ENCODE measurements around the gene PDXP. TPM values are rescaled to one million over a fixed set of nuclear protein-coding genes. Genes with fewer than 3 reads are reported as not detected.

The PDXP gene
- total and polyA plus RNA-seq, 2 of the 13 experiments (the other 11 are each of a cell fraction or from before 2014, with no cell fraction given), result 58.2 to 70.6 TPM

DNA sequence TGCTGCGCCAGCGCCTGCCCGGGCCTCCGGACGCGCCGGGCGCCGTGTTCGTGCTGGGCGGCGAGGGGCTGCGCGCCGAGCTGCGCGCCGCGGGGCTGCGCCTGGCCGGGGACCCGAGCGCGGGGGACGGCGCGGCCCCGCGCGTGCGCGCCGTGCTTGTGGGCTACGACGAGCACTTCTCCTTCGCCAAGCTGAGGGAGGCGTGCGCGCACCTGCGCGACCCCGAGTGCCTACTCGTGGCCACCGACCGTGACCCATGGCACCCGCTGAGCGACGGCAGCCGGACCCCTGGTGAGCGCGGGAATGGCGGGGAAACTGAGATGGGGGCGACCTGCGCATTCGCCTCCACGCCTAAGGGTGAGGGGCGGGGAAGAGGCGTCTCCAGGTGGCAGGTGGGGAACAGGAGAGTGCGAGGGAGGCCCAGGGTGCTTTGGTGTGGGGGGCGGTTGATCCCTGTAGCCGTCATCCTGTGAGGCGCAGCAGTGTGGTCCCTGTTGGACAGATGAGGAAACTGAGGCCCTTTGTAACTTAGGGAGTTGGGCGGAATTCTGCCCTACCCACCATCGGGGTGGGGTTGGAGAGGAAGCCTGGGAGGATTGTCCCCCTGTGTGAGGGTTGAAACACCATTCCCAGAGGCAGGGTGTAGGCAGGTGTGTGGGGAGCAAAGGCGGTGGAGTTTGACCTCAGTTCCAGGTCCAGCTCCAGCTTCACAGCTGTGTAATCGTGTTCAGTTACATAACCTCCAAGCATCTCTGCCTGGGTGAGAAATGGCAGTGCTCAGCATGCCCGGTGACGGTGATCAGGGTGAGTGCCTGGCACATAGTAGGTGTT is 758 bp downstream of the PDXP start (continued):
- TF ChIP-seq SOX6 (IDR thresholded peaks at IDR 0.05), result no peak
- TF ChIP-seq SOX6 (CRISPR knock-in tag; IDR thresholded peaks at IDR 0.05), result peak; percentile 78
- TF ChIP-seq ZMYM4 (CRISPR knock-in tag; IDR thresholded peaks at IDR 0.05), result peak; percentile 55; the same call in 1 of the 2 replicates
- no peak; the same call in 1 of the 2 replicates for TF ChIP-seq ZNF205 (CRISPR knock-in tag; IDR thresholded peaks at IDR 0.05)
- peak; percentile 37 for TF ChIP-seq RBM39 (IDR thresholded peaks at IDR 0.05; ENCODE audit: low read depth, low read length, poor library complexity, severe bottlenecking)
- TF ChIP-seq, protein P1, sequence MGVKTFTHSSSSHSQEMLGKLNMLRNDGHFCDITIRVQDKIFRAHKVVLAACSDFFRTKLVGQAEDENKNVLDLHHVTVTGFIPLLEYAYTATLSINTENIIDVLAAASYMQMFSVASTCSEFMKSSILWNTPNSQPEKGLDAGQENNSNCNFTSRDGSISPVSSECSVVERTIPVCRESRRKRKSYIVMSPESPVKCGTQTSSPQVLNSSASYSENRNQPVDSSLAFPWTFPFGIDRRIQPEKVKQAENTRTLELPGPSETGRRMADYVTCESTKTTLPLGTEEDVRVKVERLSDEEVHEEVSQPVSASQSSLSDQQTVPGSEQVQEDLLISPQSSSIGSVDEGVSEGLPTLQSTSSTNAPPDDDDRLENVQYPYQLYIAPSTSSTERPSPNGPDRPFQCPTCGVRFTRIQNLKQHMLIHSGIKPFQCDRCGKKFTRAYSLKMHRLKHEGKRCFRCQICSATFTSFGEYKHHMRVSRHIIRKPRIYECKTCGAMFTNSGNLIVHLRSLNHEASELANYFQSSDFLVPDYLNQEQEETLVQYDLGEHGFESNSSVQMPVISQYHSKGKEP (CRISPR knock-in tag; IDR thresholded peaks at IDR 0.05), result no peak
- TF ChIP-seq SIN3B (IDR thresholded peaks at IDR 0.05; ENCODE audit: low read length), result 0 out of 2 replicates have a peak, but pooled peaks have one; percentile 28
- no peak for TF ChIP-seq HNRNPUL1 (IDR thresholded peaks at IDR 0.05; ENCODE audit: low read depth, low read length)
- TF ChIP-seq LCORL (IDR thresholded peaks at IDR 0.05), result no peak
- TF ChIP-seq LCORL (CRISPR knock-in tag; IDR thresholded peaks at IDR 0.05), result peak; percentile 62; the same call in 1 of the 2 replicates
- TF ChIP-seq NONO (IDR thresholded peaks at IDR 0.05), result no peak
- TF ChIP-seq NONO (CRISPR knock-in tag; conservative IDR thresholded peaks at IDR 0.05), result peak; percentile 41
- TF ChIP-seq ZBTB1 (CRISPR knock-in tag; IDR thresholded peaks at IDR 0.05; ENCODE audit: borderline replicate concordance), result no peak
- peak; percentile 87 for TF ChIP-seq ZNF788 (CRISPR knock-in tag; IDR thresholded peaks at IDR 0.05; ENCODE audit: borderline replicate concordance)
- TF ChIP-seq ZFP36L2 (CRISPR knock-in tag; IDR thresholded peaks at IDR 0.05), result no peak
- peak; percentile 82 for TF ChIP-seq MED1 (CRISPR knock-in tag; IDR thresholded peaks at IDR 0.05)
- TF ChIP-seq KAT8 (CRISPR knock-in tag; IDR thresholded peaks at IDR 0.05), result peak; percentile 56; the same call in 1 of the 2 replicates
- no peak for TF ChIP-seq FOXM1 (CRISPR knock-in tag; IDR thresholded peaks at IDR 0.05)
- TF ChIP-seq ZNF20 (CRISPR knock-in tag; IDR thresholded peaks at IDR 0.05), result no peak
- no peak for TF ChIP-seq ATF7 (IDR thresholded peaks at IDR 0.05)
- TF ChIP-seq ATF7 (CRISPR knock-in tag; IDR thresholded peaks at IDR 0.05), result no peak
- peak; percentile 64 for TF ChIP-seq ZBTB7B (CRISPR knock-in tag; IDR thresholded peaks at IDR 0.05)
- 0 out of 2 replicates have a peak, but pooled peaks have one; percentile 34 for TF ChIP-seq TRIM24 (CRISPR knock-in tag; IDR thresholded peaks at IDR 0.05)
- TF ChIP-seq ZNF496 (CRISPR knock-in tag; IDR thresholded peaks at IDR 0.05; ENCODE audit: insufficient replicate concordance), result no peak
- 0 out of 2 replicates have a peak, but pooled peaks have one; percentile 29 for TF ChIP-seq ZNF343 (CRISPR knock-in tag; IDR thresholded peaks at IDR 0.05)
- TF ChIP-seq PAX8 (CRISPR knock-in tag; IDR thresholded peaks at IDR 0.05; ENCODE audit: borderline replicate concordance), result 0 out of 2 replicates have a peak, but pooled peaks have one; percentile 35
- TF ChIP-seq ESRRA (CRISPR knock-in tag; IDR thresholded peaks at IDR 0.05; ENCODE audit: low read depth), result peak; percentile 78; the same call in 1 of the 2 replicates
- TF ChIP-seq ZBTB42 (CRISPR knock-in tag; IDR thresholded peaks at IDR 0.05), result no peak
- peak; percentile 70; the same call in 1 of the 2 replicates for TF ChIP-seq ZNF746 (CRISPR knock-in tag; IDR thresholded peaks at IDR 0.05)
- TF ChIP-seq, protein P2, sequence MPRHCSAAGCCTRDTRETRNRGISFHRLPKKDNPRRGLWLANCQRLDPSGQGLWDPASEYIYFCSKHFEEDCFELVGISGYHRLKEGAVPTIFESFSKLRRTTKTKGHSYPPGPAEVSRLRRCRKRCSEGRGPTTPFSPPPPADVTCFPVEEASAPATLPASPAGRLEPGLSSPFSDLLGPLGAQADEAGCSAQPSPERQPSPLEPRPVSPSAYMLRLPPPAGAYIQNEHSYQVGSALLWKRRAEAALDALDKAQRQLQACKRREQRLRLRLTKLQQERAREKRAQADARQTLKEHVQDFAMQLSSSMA (CRISPR knock-in tag; IDR thresholded peaks at IDR 0.05), result no peak
- no peak for TF ChIP-seq ZFP90 (CRISPR knock-in tag; IDR thresholded peaks at IDR 0.05; ENCODE audit: borderline replicate concordance)
- peak; percentile 67; the same call in 1 of the 2 replicates for TF ChIP-seq ERF (CRISPR knock-in tag; IDR thresholded peaks at IDR 0.05)

Measured in HepG2 (cell line).